NCI-H1436 treated with DMSO at 0.1 percent for 48 hours (cell line): Measurements from ENCODE around the gene SIGLEC9.
"Not testable (repeated sequence)": the region's sequence is repeated elsewhere in the genome, so short reads cannot be mapped to it uniquely, and the experiment has no call there.

Experiments used
- DNase-seq: peaks from one replicate; lab custom pipeline; 2025; lab: John Stamatoyannopoulos, UW

The SIGLEC9 gene

DNA sequence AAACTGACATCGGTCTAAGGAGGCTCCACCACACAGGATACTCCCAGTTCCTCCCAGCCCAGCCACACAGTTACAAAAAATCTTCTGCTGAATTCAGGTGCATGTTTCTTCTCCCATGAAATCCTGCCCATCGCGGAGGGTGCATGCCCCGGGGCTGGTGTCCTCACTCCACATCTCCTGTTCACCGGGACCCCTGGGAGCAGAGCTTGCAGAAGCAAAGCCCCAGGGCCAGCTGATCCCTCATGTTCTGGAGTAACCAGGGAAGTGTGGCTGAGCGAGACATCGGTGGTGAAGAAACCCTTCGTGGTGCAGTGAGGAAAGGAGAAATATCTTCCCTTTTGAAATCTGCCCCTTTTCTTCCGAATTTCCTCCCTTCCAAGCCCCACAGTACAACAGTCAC lies 904 bp upstream of the SIGLEC9 start:
- no peak for DNase-seq

DNA sequence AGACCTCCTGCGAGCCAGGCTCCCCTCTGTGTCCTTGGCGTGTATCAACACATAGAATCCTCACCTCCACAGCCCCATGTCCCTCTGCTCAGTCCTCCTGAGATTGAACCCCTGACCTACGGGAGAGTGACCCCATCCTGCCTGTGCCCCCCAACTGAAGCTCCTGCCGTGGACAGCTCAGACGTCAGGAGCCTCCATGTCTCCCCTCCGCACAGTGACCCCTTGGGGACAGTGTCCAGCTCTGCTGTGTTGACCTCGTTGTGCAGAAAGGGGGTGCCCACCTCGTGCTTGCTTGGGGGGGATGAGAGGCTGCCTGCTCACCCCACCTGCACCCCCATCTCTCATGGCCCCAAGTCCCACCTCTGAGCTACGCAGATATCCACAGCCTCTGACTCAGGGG lies 490 bp upstream of the SIGLEC9 start:
- DNase-seq: no peak

DNA sequence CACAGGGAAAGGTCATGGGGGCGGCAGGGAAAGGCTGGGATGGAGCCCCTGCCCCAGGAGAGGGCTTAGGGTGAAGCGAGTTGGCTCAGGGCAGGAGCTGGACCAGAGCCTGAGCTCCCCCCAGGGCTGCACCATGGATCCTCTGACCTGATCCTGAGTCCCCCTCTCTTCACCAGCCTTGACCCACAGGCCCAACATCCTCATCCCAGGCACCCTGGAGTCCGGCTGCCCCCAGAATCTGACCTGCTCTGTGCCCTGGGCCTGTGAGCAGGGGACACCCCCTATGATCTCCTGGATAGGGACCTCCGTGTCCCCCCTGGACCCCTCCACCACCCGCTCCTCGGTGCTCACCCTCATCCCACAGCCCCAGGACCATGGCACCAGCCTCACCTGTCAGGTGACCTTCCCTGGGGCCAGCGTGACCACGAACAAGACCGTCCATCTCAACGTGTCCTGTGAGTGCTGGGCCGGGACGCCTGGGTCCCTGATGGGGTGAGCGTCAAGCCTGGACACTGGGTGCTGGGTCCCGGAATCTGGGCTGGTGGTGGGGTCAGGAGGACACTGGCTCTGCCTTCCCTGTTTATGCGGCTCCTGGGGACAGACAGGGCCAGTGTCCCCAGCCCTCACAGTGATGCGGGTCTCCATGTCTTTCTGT lies 842 bp downstream of the SIGLEC9 start:
- no peak for DNase-seq

DNA sequence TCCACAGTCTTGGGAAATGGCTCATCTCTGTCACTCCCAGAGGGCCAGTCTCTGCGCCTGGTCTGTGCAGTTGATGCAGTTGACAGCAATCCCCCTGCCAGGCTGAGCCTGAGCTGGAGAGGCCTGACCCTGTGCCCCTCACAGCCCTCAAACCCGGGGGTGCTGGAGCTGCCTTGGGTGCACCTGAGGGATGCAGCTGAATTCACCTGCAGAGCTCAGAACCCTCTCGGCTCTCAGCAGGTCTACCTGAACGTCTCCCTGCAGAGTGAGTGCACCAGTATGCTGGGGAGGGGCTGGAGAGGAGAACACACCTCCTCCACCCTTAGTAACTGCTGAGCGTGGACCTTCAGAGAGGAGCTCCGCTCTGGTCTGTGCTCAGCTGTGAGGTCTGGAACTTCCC lies 2.3 kb downstream of the SIGLEC9 start:
- no peak for DNase-seq

GRCh38 chr19:51127755-51128154 lies 3.0 kb downstream of the SIGLEC9 start:
- no peak for DNase-seq

GRCh38 chr19:51128227-51128626 lies 3.5 kb downstream of the SIGLEC9 start:
- DNase-seq: no peak

DNA sequence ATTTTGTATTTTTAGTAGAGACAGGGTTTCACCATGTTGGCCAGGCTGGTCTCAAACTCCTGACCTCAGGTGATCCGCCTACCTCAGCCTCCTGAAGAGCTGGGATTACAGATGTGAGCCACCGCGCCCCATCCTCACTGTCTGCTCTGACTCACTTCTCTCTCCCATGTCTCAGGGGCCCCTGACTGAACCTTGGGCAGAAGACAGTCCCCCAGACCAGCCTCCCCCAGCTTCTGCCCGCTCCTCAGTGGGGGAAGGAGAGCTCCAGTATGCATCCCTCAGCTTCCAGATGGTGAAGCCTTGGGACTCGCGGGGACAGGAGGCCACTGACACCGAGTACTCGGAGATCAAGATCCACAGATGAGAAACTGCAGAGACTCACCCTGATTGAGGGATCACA lies 5.0 kb downstream of the SIGLEC9 start:
- no peak for DNase-seq

DNA sequence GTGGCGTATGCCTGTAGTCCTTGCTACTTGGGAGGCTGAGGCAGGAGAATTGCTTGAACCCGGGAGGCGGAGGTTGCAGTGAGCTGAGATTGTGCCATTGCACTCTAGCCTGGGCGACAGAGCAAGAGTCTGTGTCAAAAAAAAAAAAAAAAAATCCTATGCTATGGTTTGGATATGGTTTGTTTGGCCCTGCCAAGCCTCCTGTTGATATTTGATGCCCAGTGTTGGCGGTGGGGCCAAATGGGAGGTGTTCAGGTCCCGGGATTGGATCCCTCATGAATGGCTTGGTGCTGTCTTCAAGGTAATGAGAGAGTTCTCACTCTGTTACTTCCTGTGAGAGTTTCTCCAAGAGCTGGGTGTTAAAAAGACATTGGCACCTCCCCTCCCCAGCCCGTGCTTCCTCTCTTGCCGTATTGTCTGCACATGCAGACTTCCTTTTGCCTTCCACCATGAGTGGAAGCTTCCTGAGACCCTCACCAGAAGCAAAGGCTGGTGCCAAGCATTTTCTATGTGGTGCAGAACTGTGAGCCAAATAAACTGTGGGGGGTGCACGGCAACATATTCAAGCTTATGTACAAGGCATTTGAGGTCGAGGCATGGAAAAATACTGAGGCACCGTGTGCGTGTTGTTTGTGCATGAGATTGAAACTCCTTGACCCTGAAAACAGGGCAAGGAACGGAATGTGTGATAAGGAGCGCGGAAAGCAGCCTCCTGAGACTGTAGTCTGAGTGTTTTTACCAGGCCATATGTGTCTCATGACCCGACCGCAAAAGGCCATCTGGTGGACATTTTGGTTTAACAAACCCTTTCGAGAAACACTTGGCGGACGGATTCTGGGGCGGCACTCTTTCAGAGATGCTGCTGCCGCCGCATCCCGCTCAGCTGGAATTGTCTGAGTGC lies 7.3 kb downstream of the SIGLEC9 start:
- no peak for DNase-seq

DNA sequence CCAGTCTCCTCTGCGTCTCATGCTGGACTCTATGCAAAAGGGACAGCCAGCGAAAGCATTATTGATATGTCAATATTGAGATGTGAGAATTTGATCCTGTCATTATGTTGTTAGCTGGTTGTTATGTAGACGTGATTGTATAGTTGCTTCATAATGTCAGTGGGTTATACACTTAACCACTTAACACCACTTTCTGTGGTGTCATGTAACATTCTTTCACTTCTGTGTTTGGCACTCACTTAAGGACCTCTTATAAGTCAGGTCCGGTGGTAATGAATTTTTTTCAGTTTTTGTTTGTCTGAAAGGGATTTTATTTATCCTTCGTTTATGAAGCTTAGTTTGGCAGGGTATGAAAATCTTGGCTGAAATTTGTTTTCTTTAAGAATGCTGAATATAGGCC lies 10.3 kb downstream of the SIGLEC9 start:
- DNase-seq: no peak

GRCh38 chr19:51135986-51136762 lies 11.5 kb downstream of the SIGLEC9 start:
- no peak for DNase-seq

- no peak for DNase-seq
Measured at GRCh38 chr19:51136851-51137551, 12.3 kb downstream of the SIGLEC9 start.

GRCh38 chr19:51137792-51138425 lies 13.2 kb downstream of the SIGLEC9 start:
- DNase-seq: no peak

DNA sequence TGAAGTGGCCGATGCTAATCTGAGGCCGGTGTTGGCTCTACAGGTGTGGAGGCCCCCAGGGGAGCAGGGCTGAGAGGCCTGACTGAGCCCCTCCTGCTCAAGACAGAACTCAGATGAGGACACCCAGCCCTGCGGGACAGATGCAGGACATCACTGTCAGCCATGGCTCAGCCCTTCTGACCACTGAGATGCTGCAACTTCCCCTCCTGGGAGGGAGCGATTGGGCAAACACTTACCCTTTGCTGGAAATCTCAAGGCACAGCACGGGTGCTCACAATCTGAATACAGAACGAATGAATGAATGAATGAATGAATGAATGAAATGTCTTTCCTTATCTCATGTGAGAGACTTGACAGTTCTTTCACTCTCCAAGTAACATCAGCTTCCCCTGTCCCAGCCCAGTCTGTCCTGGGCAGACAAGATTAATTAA lies 13.9 kb downstream of the SIGLEC9 start:
- no peak for DNase-seq

- no peak for DNase-seq
Measured at GRCh38 chr19:51139299-51140014, 14.8 kb downstream of the SIGLEC9 start.

GRCh38 chr19:51140441-51140840 lies 15.7 kb downstream of the SIGLEC9 start:
- DNase-seq: no peak

GRCh38 chr19:51141181-51141580 lies 16.5 kb downstream of the SIGLEC9 start:
- DNase-seq: no peak

- no peak for DNase-seq
Measured at GRCh38 chr19:51142119-51142518, 17.4 kb downstream of the SIGLEC9 start, which contains the start of gene SIGLEC7. Gene SIGLEC7 (plus strand): TSS chr19:51142301. CDS start chr19:51142370, 69 bp downstream.

DNA sequence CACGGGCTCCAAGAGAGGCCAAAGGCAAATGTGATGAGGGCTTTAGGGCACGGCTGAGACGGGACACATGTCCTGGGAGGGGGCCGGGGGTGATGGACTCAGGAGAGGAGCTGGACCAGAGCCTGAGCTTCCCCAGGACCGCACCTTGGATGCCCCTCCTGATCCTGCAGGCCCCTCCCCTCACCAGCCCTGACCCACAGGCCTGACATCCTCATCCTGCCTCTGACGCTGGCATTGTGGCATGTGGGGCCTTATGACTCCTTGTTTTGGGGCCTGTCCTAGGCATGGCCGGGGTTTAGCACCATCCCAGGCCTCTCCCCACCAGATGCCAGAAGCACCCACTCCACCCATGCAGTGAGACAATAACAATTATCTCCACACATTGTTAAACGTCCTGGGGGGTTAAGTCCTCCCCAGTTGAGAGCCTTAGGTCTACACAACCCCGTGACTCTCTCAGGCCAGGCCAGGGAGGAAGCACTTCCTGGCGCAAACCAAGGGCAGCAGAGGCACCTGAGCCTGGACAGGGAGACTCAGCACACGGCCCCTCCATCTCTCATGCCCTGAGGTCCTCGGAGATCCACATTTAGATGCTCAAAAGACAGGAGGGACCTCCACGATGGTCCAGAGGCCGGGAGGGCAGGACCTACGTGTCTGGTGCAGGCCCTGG lies 18.2 kb downstream of the SIGLEC9 start:
- not testable (repeated sequence) for DNase-seq

DNA sequence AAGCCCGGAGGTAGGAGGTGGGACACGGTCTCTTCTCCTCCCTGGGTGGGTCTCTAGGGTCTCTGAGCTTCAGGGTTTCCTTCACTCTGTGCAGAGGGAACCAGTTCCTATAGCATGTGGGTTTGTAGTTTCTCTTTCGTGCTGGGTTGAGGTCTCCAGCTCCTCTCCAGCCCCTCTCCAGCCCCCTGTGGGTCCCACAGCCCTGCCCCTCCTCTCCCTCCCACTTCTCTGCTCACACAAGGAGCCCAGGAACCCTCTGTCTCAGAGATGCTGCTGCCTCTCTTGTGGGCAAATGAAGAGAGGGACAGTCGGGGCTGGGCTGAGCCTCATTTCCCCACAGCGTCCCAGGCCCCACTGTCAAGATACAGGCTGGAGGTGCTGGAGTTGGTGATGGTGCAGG lies 18.8 kb downstream of the SIGLEC9 start:
- no peak for DNase-seq

DNA sequence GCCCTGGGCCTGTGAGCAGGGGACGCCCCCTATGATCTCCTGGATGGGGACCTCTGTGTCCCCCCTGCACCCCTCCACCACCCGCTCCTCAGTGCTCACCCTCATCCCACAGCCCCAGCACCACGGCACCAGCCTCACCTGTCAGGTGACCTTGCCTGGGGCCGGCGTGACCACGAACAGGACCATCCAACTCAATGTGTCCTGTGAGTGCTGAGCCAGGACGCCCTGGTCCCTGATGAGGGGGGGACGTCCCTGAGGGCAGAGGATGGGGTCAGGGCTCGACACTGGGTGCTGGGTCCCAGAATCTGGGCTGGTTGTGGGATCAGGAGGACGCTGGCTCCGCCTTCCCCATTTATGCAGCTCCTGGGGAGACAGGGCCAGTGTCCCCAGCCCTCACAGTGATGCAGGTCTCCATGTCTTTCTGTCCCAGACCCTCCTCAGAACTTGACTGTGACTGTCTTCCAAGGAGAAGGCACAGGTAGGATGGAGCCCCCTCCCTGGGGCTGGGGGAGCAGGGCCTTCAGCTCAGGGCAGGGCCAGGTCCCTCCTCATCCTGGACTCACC lies 19.9 kb downstream of the SIGLEC9 start:
- no peak for DNase-seq
